ENCODE measurements around the gene ANKRD42. TPM values are rescaled to one million over a fixed set of nuclear protein-coding genes. Genes with fewer than 3 reads are reported as not detected.
A peak's percentile ranks its signal among the peaks of the same experiment; 100 is the strongest.

ANKRD42 gene
- 5.2 TPM for total RNA-seq
- long read RNA-seq, full-length matches to known transcripts: 5 of 10 reads
- long read RNA-seq, partial matches to known transcripts: 1 of 10 reads
- long read RNA-seq, other reads (novel, unspliced or antisense): 4 of 10 reads

- peak; percentile 90 for DNase-seq
- Histone ChIP-seq H3K27me3 (ENCODE audit: low read depth) (no peaks in the 10 kb centered on the region), H3K36me3 (peaks cover 34% of the 10 kb centered on the region), H3K4me1 (peaks cover 46% of the 10 kb centered on the region), H3K27ac (replicated peaks) (peak within 1 kb of the TSS; percentile 92), H3K4me3 (peak within 1 kb of the TSS; percentile 85), H3K9me3 (replicated peaks) (no peaks in the 10 kb centered on the region)
- intact Hi-C loops (cut with micrococcal nuclease): loop anchor here (10.0 kb wide), 1 partner anchor 289 kb away; the partner anchor contains the start of genes DDIAS and PRCP
- TF ChIP-seq CTCF (IDR thresholded peaks at IDR 0.05; ENCODE audit: borderline replicate concordance): no peak
These were observed at the start of gene ANKRD42 for GRCh38 chr11:83193315-83194280. TSS of gene ANKRD42 (plus strand) at chr11:83193712. CDS start at chr11:83194671, 959 bp downstream.

GRCh38 chr11:83147895-83148294, 45.6 kb upstream of the ANKRD42 start:
- H3K4me3 ChIP-seq: no peak overlapping the region
- no peaks in the 10 kb centered on the region for H3K9me3 ChIP-seq (replicated peaks)
- DNase-seq: no peak
- H3K27me3 ChIP-seq (ENCODE audit: low read depth): no peaks in the 10 kb centered on the region
- H3K36me3 ChIP-seq: no peaks in the 10 kb centered on the region
- H3K4me1 ChIP-seq: no peaks in the 10 kb centered on the region
- no peak for TF ChIP-seq CTCF (IDR thresholded peaks at IDR 0.05; ENCODE audit: borderline replicate concordance)
- no peak overlapping the region for H3K27ac ChIP-seq (replicated peaks)
- intact Hi-C loops (cut with micrococcal nuclease): no loop called here

GRCh38 chr11:83150450-83150849, 43.1 kb upstream of the ANKRD42 start:
- no peak overlapping the region for H3K4me3 ChIP-seq
- DNase-seq: no peak
- intact Hi-C loops (cut with micrococcal nuclease): no loop called here
- H3K27me3 ChIP-seq (ENCODE audit: low read depth): no peaks in the 10 kb centered on the region
- no peaks in the 10 kb centered on the region for H3K36me3 ChIP-seq
- H3K27ac ChIP-seq (replicated peaks): no peak overlapping the region
- no peaks in the 10 kb centered on the region for H3K4me1 ChIP-seq
- no peak for TF ChIP-seq CTCF (IDR thresholded peaks at IDR 0.05; ENCODE audit: borderline replicate concordance)
- H3K9me3 ChIP-seq (replicated peaks): no peaks in the 10 kb centered on the region

- no peaks in the 10 kb centered on the region for H3K36me3 ChIP-seq
- H3K27me3 ChIP-seq (ENCODE audit: low read depth): no peaks in the 10 kb centered on the region
- no peak for DNase-seq
- no peak overlapping the region for H3K4me3 ChIP-seq
- H3K4me1 ChIP-seq: peaks cover 8% of the 10 kb centered on the region
- no peaks in the 10 kb centered on the region for H3K9me3 ChIP-seq (replicated peaks)
- no peak overlapping the region for H3K27ac ChIP-seq (replicated peaks)
- intact Hi-C loops (cut with micrococcal nuclease): no loop called here
- TF ChIP-seq CTCF (IDR thresholded peaks at IDR 0.05; ENCODE audit: borderline replicate concordance): no peak
These were observed 42.1 kb upstream of the ANKRD42 start for GRCh38 chr11:83151274-83151977.

- Histone ChIP-seq H3K27me3 (ENCODE audit: low read depth) (no peaks in the 10 kb centered on the region), H3K4me1 (peaks cover 11% of the 10 kb centered on the region), H3K36me3 (no peaks in the 10 kb centered on the region), H3K27ac (replicated peaks) (no peak overlapping the region), H3K4me3 (no peak overlapping the region), H3K9me3 (replicated peaks) (no peaks in the 10 kb centered on the region)
- DNase-seq: no peak
- TF ChIP-seq CTCF (IDR thresholded peaks at IDR 0.05; ENCODE audit: borderline replicate concordance): no peak
- intact Hi-C loops (cut with micrococcal nuclease): no loop called here
These were observed 41.2 kb upstream of the ANKRD42 start for GRCh38 chr11:83152264-83152663.
